Glomerular endothelial cell (primary cell): ENCODE results near the gene MAN1C1. TPM values are rescaled to one million over a fixed set of nuclear protein-coding genes. Genes with fewer than 3 reads are reported as not detected.

Source experiments
- DNase-seq: peaks from one replicate; pipeline ENCODE4 v3.0.0-alpha.2; 2011; ENCODE audit warnings: low read depth, low spot score; ENCODE audit errors: extremely low read depth
- total RNA-seq: library from RNA; depleted of rRNA; stranded (reverse); fragments of >200 nt; gene quantifications from 2 replicates; pipeline ENCODE4 v1.2.3, GENCODE V29; 2015

The MAN1C1 gene
- 16.3 and 48.0 TPM in 2 replicates for total RNA-seq

- DNase-seq: no peak
Observed at GRCh38 chr1:25616095-25616986, at the start of gene MAN1C1. Gene MAN1C1, plus strand, starts transcription at chr1:25616791. Its CDS starts 1,007 bp downstream, at chr1:25617798.

- no peak for DNase-seq
Observed at GRCh38 chr1:25567710-25568089, 48.9 kb upstream of the MAN1C1 start.

- no peak for DNase-seq
Observed at GRCh38 chr1:25568090-25568833, 48.3 kb upstream of the MAN1C1 start.

GRCh38 chr1:25568834-25569596 is 47.6 kb upstream of the MAN1C1 start:
- DNase-seq: no peak

- DNase-seq: no peak
Observed at GRCh38 chr1:25569597-25570396, 46.8 kb upstream of the MAN1C1 start.

GRCh38 chr1:25570798-25571521 is 45.6 kb upstream of the MAN1C1 start:
- no peak for DNase-seq

- DNase-seq: no peak
Observed at GRCh38 chr1:25571522-25571970, 45.0 kb upstream of the MAN1C1 start.

GRCh38 chr1:25572107-25572506 is 44.5 kb upstream of the MAN1C1 start:
- DNase-seq: no peak

GRCh38 chr1:25572708-25573590 is 43.6 kb upstream of the MAN1C1 start:
- no peak for DNase-seq

- DNase-seq: no peak
Observed at GRCh38 chr1:25573591-25573930, 43.0 kb upstream of the MAN1C1 start.

- DNase-seq: no peak
Observed at GRCh38 chr1:25573961-25574360, 42.6 kb upstream of the MAN1C1 start.

- no peak for DNase-seq
Observed at GRCh38 chr1:25575191-25575590, 41.4 kb upstream of the MAN1C1 start.

GRCh38 chr1:25576459-25577133 is 40.0 kb upstream of the MAN1C1 start:
- no peak for DNase-seq

GRCh38 chr1:25577134-25577920 is 39.3 kb upstream of the MAN1C1 start:
- DNase-seq: no peak

GRCh38 chr1:25579292-25580252 is 37.0 kb upstream of the MAN1C1 start:
- DNase-seq: no peak

GRCh38 chr1:25580927-25581326 is 35.7 kb upstream of the MAN1C1 start:
- DNase-seq: no peak
